Fibroblast of lung (primary cell): ENCODE measurements around the gene NRBF2. TPM values are rescaled to one million over a fixed set of nuclear protein-coding genes. Genes with fewer than 3 reads are reported as not detected.

ENCODE experiments used
- DNase-seq, 2 donors: peaks; one replicate each; pipeline versions ENCODE4 v3.0.0 to v3.0.0-alpha.2; 2010; ENCODE audit warnings: low read depth in 2 of 2
- H2AFZ ChIP-seq: 2 replicates; pipeline ENCODE4 v1.5.1; 2012; ENCODE audit warnings: low read length, control low read depth, inconsistent platforms
- H3K27ac ChIP-seq: 2 replicates; pipeline ENCODE4 v1.5.1; 2011; ENCODE audit warnings: low read length, control low read depth; ENCODE audit not compliant: insufficient read depth
- H3K27me3 ChIP-seq: 2 replicates; pipeline ENCODE4 v1.5.1; 2011; ENCODE audit warnings: mild to moderate bottlenecking, low read length; ENCODE audit not compliant: control insufficient read depth, insufficient read depth
- H3K36me3 ChIP-seq: 2 replicates; pipeline ENCODE4 v1.5.1; 2011; ENCODE audit warnings: low read length; ENCODE audit not compliant: control insufficient read depth, insufficient read depth
- H3K4me1 ChIP-seq: 2 replicates; pipeline ENCODE4 v1.5.1; 2011; ENCODE audit warnings: low read length; ENCODE audit not compliant: control insufficient read depth, insufficient read depth; ENCODE audit errors: extremely low read depth
- H3K4me2 ChIP-seq: 2 replicates; pipeline ENCODE4 v1.5.1; 2011; ENCODE audit warnings: low read length, control low read depth; ENCODE audit not compliant: insufficient read depth; ENCODE audit errors: extremely low read depth
- H3K4me3 ChIP-seq, 4 experiments: fragments of 200-600 bp in 1 of 4; sonication (generic) in 1 of 4; replicated peaks in 1 of 4; 2 replicates each; pipeline ENCODE4 v1.5.1; 2011 to 2016; ENCODE audit warnings: low read length in 4 of 4, low read depth in 3 of 4, mild to moderate bottlenecking in 3 of 4, control low read depth in 2 of 4, inconsistent platforms in 1 of 4, mixed read lengths in 1 of 4; ENCODE audit not compliant: insufficient read depth in 1 of 4; ENCODE audit errors: control extremely low read depth in 1 of 4
- H3K79me2 ChIP-seq: 2 replicates; pipeline ENCODE4 v1.5.1; 2012; ENCODE audit warnings: mild to moderate bottlenecking, low read length, inconsistent platforms; ENCODE audit not compliant: control insufficient read depth, insufficient read depth
- H3K9ac ChIP-seq: 2 replicates; pipeline ENCODE4 v1.5.1; 2011; ENCODE audit warnings: mild to moderate bottlenecking, low read length, control low read depth; ENCODE audit not compliant: insufficient read depth
- H3K9me3 ChIP-seq: 2 replicates; pipeline ENCODE4 v1.5.1; 2012; ENCODE audit warnings: low read depth, low read length; ENCODE audit not compliant: control insufficient read depth, insufficient read depth
- H4K20me1 ChIP-seq: 2 replicates; pipeline ENCODE4 v1.5.1; 2011; ENCODE audit warnings: low read length; ENCODE audit not compliant: control insufficient read depth, insufficient read depth; ENCODE audit errors: extremely low read depth
- EZH2 ChIP-seq: IDR thresholded peaks from 2 replicates; pipeline ENCODE4 v1.5.1; 2012; ENCODE audit warnings: low read length, control low read depth, mild to moderate bottlenecking; ENCODE audit errors: missing control alignments
- polyA plus RNA-seq, 2 donors: library from polyadenylated mRNA; depleted of rRNA in 1 of 2; stranded (reverse) in 1 of 2; unstranded in 1 of 2; fragments of >200 nt; gene quantifications; 2 replicates each; pipeline ENCODE4 v1.2.1, GENCODE V29; 2011 to 2012; ENCODE audit warnings: missing spikeins in 1 of 2
- total RNA-seq: library from RNA; depleted of rRNA; stranded (reverse); fragments of >200 nt; gene quantifications from 2 replicates; pipeline ENCODE4 v1.2.1, GENCODE V29; 2014
- TF ChIP-seq, protein P1 (sequence below), 2 donors: IDR thresholded peaks in 1 of 2; conservative IDR thresholded peaks in 1 of 2; 1 replicate in 1 of 2; 2 replicates in 1 of 2; pipeline ENCODE4 v1.5.1; 2011 to 2012; ENCODE audit warnings: low read length in 2 of 2, control low read depth in 1 of 2, inconsistent platforms in 1 of 2, low read depth in 1 of 2, mild to moderate bottlenecking in 1 of 2

The NRBF2 gene
- total and polyA plus RNA-seq, 2 donors (not counting 1 experiment from before 2014, with no cell fraction given), result 36.0 to 49.2 TPM

DNA sequence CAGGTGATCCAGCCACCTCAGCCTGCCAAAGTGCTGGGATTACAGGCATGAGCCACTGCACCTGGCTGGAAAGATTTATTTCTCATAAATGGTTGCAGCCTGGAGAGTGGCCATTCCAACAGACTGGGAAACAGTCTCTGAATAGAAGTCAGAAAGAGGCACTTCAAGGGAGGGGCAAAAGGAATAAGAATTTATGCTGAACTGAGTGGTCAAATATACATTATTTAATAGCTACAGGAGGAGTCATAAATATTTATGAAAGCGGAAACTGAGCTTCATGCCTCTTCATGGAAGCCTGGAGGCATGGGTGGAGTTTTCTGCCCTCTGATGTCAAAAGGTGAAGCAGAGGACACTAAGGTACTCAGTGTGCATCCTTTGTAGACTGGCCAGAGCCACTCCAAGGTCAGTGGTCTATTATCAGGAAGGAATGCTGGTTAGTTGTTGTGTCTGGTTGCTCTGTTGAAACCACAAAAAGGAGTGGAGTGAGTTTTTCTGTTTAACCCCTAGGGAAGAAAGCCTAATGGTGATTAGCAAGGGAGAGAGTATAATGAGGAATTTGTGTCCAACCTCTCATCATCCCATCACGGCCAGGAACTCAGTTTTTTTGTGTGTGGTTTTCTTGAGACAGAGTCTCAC, 9.3 kb upstream of the NRBF2 start:
- Histone ChIP-seq H3K9ac (no peak overlapping the region), H3K4me3 (no peak overlapping the region), H3K4me2 (no peak overlapping the region), H2AFZ (no peak overlapping the region), H3K36me3 (no peaks in the 10 kb centered on the region), H3K79me2 (no peaks in the 10 kb centered on the region), H3K4me1 (peaks cover 10% of the 10 kb centered on the region), H3K27ac (no peak overlapping the region), H4K20me1 (no peaks in the 10 kb centered on the region), H3K27me3 (no peaks in the 10 kb centered on the region), H3K9me3 (no peaks in the 10 kb centered on the region)
- peak in 1 of 2 donors; percentile 81 for DNase-seq
- TF ChIP-seq, protein P1, sequence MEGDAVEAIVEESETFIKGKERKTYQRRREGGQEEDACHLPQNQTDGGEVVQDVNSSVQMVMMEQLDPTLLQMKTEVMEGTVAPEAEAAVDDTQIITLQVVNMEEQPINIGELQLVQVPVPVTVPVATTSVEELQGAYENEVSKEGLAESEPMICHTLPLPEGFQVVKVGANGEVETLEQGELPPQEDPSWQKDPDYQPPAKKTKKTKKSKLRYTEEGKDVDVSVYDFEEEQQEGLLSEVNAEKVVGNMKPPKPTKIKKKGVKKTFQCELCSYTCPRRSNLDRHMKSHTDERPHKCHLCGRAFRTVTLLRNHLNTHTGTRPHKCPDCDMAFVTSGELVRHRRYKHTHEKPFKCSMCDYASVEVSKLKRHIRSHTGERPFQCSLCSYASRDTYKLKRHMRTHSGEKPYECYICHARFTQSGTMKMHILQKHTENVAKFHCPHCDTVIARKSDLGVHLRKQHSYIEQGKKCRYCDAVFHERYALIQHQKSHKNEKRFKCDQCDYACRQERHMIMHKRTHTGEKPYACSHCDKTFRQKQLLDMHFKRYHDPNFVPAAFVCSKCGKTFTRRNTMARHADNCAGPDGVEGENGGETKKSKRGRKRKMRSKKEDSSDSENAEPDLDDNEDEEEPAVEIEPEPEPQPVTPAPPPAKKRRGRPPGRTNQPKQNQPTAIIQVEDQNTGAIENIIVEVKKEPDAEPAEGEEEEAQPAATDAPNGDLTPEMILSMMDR (conservative IDR thresholded peaks at IDR 0.05 in 1 of 2, IDR thresholded peaks at IDR 0.05 in 1 of 2; ENCODE audit: low read depth in 1 of 2, low read length in 2 of 2), result no peak
- TF ChIP-seq EZH2, result no peak

DNA sequence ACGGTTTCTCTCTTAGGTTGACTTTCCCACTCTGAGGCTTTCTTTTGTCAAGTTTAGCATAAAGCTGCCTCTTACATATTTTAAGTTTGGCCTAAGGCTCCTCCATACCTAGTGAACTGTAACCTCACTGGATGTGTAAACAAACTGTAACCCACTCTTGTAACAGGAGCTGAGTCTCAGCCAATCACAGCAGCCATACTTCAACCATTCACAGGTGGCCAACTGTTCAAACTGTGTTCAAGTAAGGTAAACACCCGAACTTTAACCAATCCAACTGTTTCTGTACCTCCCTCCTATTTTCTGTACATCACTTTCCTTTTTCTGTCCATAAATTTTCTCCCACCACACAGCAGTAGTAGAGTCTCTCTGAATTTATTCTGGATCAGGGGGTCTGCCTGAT, 7.7 kb upstream of the NRBF2 start:
- H3K79me2 ChIP-seq, result no peaks in the 10 kb centered on the region
- peaks cover 6% of the 10 kb centered on the region for H3K4me1 ChIP-seq
- no peak overlapping the region for H3K27ac ChIP-seq
- H3K9me3 ChIP-seq, result no peaks in the 10 kb centered on the region
- no peak overlapping the region for H2AFZ ChIP-seq
- no peaks in the 10 kb centered on the region for H3K27me3 ChIP-seq
- no peak overlapping the region for H3K4me3 ChIP-seq
- no peaks in the 10 kb centered on the region for H4K20me1 ChIP-seq
- TF ChIP-seq EZH2, result no peak
- TF ChIP-seq, protein P1 (conservative IDR thresholded peaks at IDR 0.05 in 1 of 2, IDR thresholded peaks at IDR 0.05 in 1 of 2; ENCODE audit: low read depth in 1 of 2, low read length in 2 of 2), result no peak
- H3K9ac ChIP-seq, result no peak overlapping the region
- no peak overlapping the region for H3K4me2 ChIP-seq
- no peak for DNase-seq
- no peaks in the 10 kb centered on the region for H3K36me3 ChIP-seq

DNA sequence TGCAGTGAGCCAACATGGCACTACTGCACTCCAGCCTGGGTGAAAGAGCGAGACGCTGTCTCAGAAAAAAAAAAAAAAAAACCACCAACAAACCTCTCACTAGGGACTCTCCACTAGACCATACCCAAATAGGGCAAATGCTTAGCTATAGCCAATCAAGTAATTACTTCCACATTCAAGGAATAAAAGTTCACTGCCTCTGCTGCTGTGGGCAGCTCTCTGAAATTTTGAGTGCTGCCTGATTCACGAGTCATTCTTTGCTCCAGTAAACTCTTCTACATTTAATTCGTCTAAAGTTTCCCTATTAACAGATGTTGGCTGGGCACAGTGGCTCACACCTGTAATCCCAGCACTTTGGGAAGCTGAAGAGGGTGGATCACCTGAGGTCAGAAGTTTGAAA, 4.7 kb upstream of the NRBF2 start:
- no peak for TF ChIP-seq EZH2
- TF ChIP-seq, protein P1 (conservative IDR thresholded peaks at IDR 0.05 in 1 of 2, IDR thresholded peaks at IDR 0.05 in 1 of 2; ENCODE audit: low read depth in 1 of 2, low read length in 2 of 2), result no peak
- H3K27me3 ChIP-seq, result no peaks in the 10 kb centered on the region

More for the DNA sequence above, 4.7 kb upstream of the NRBF2 start:
- no peaks in the 10 kb centered on the region for H4K20me1 ChIP-seq
- peaks cover 2% of the 10 kb centered on the region for H3K79me2 ChIP-seq
- no peak overlapping the region for H3K4me3 ChIP-seq
- no peak overlapping the region for H2AFZ ChIP-seq
- no peak overlapping the region for H3K4me2 ChIP-seq
- no peaks in the 10 kb centered on the region for H3K36me3 ChIP-seq
- DNase-seq, result peak; percentile 31 to 57
- no peak overlapping the region for H3K27ac ChIP-seq
- no peaks in the 10 kb centered on the region for H3K4me1 ChIP-seq
- no peaks in the 10 kb centered on the region for H3K9me3 ChIP-seq
- H3K9ac ChIP-seq, result no peak overlapping the region
